Vagina (tissue), 2 donors: ENCODE data around the gene HAPSTR1. TPM values are rescaled to one million over a fixed set of nuclear protein-coding genes. Genes with fewer than 3 reads are reported as not detected.

Experiments
- DNase-seq, 2 donors: peaks; one replicate each; pipeline ENCODE4 v3.0.0-alpha.2; 2017; ENCODE audit errors: extremely low spot score in 2 of 2
- H3K27ac ChIP-seq: fragments of 200-600 bp; sonication (generic); one replicate; pipeline ENCODE4 v1.5.1; 2019
- H3K27me3 ChIP-seq: fragments of 200-600 bp; sonication (generic); one replicate; pipeline ENCODE4 v1.5.1; 2019
- H3K36me3 ChIP-seq, 2 donors: fragments of 200-600 bp; sonication (generic); one replicate each; pipeline ENCODE4 v1.5.1; 2017 to 2019
- H3K4me1 ChIP-seq: fragments of 200-600 bp; sonication (generic); one replicate; pipeline ENCODE4 v1.5.1; 2019
- H3K4me3 ChIP-seq, 2 donors: fragments of 200-600 bp; sonication (generic); 1 replicate in 1 of 2; 2 replicates in 1 of 2; pipeline ENCODE4 v1.5.1; 2016 to 2019
- H3K9me3 ChIP-seq: fragments of 200-600 bp; sonication (generic); one replicate; pipeline ENCODE4 v1.5.1; 2019
- CTCF ChIP-seq, 3 experiments: fragments of 450-650 bp in 2 of 3; fragments of 200-600 bp in 1 of 3; sonication (generic) in 1 of 3; IDR thresholded peaks; one replicate each; pipeline ENCODE4 v1.5.1; 2017 to 2019; ENCODE audit warnings: antibody characterized with exemption in 3 of 3, mild to moderate bottlenecking in 2 of 3, moderate library complexity in 2 of 3
- POLR2A ChIP-seq, 2 donors: fragments of 450-650 bp; IDR thresholded peaks; one replicate each; pipeline ENCODE4 v1.6.1; 2017; ENCODE audit warnings: antibody characterized with exemption in 2 of 2, mild to moderate bottlenecking in 2 of 2, moderate library complexity in 2 of 2
- POLR2AphosphoS5 ChIP-seq, 2 donors: sonication (generic); formaldehyde crosslinking; IDR thresholded peaks; one replicate each; pipeline ENCODE4 v1.9.0; 2017; ENCODE audit warnings: antibody characterized with exemption in 2 of 2, mild to moderate bottlenecking in 2 of 2, low read depth in 1 of 2; ENCODE audit not compliant: insufficient read depth in 1 of 2
- intact Hi-C: fragments of 100-400 bp; cut with DNase I; formaldehyde crosslinking; loops from one replicate; pipeline ENCODE4 v1.15.1; 2023
- total RNA-seq: library from RNA; depleted of rRNA; stranded (reverse); fragments of >200 nt; gene quantifications from one replicate; pipeline ENCODE4 v1.2.3, GENCODE V29; 2016

Gene HAPSTR1
- total RNA-seq, 1 donor from 2014 or later: 33.6 TPM

GRCh38 chr16:9124908-9125584 is 33.6 kb downstream of the HAPSTR1 start:
- intact Hi-C loops: no loop called here
- no peak overlapping the region for H3K4me3 ChIP-seq
- peak in 1 of 2 donors; percentile 47 for DNase-seq
- H3K36me3 ChIP-seq: peaks cover 0 to 12% of the 10 kb centered on the region in 2 donors
- no peaks in the 10 kb centered on the region for H3K27me3 ChIP-seq
- no peaks in the 10 kb centered on the region for H3K9me3 ChIP-seq
- H3K4me1 ChIP-seq: peaks cover 37% of the 10 kb centered on the region
- no peak overlapping the region for H3K27ac ChIP-seq
- TF ChIP-seq POLR2A (IDR thresholded peaks at IDR 0.05) (no peak), POLR2AphosphoS5 (IDR thresholded peaks at IDR 0.05; ENCODE audit: insufficient read depth in 1 of 2, low read depth in 1 of 2) (peak in 1 of 2 donors; percentile 26), CTCF (IDR thresholded peaks at IDR 0.05) (no peak)

- Histone ChIP-seq H3K36me3 (peaks cover 0 to 12% of the 10 kb centered on the region in 2 donors), H3K4me1 (peaks cover 37% of the 10 kb centered on the region), H3K9me3 (no peaks in the 10 kb centered on the region), H3K27ac (no peak overlapping the region), H3K27me3 (no peaks in the 10 kb centered on the region), H3K4me3 (no peak overlapping the region)
- TF ChIP-seq POLR2A (IDR thresholded peaks at IDR 0.05): no peak
- no peak for TF ChIP-seq CTCF (IDR thresholded peaks at IDR 0.05)
- TF ChIP-seq POLR2AphosphoS5 (IDR thresholded peaks at IDR 0.05; ENCODE audit: insufficient read depth in 1 of 2, low read depth in 1 of 2): no peak
- intact Hi-C loops: no loop called here
- DNase-seq: peak in 1 of 2 donors; percentile 67
Observed at GRCh38 chr16:9125658-9126505, 34.4 kb downstream of the HAPSTR1 start.

- no peaks in the 10 kb centered on the region for H3K27me3 ChIP-seq
- no peaks in the 10 kb centered on the region for H3K9me3 ChIP-seq
- H3K27ac ChIP-seq: no peak overlapping the region
- intact Hi-C loops: no loop called here
- peaks cover 0 to 12% of the 10 kb centered on the region in 2 donors for H3K36me3 ChIP-seq
- peaks cover 37% of the 10 kb centered on the region for H3K4me1 ChIP-seq
- H3K4me3 ChIP-seq: no peak overlapping the region
- peak in 1 of 2 donors; percentile 27 for DNase-seq
- no peak for TF ChIP-seq POLR2AphosphoS5 (IDR thresholded peaks at IDR 0.05; ENCODE audit: insufficient read depth in 1 of 2, low read depth in 1 of 2)
Observed at GRCh38 chr16:9126609-9127008, 35.2 kb downstream of the HAPSTR1 start.

- TF ChIP-seq POLR2AphosphoS5 (IDR thresholded peaks at IDR 0.05; ENCODE audit: insufficient read depth in 1 of 2, low read depth in 1 of 2) (no peak), CTCF (IDR thresholded peaks at IDR 0.05) (no peak), POLR2A (IDR thresholded peaks at IDR 0.05) (no peak)
- no peaks in the 10 kb centered on the region for H3K27me3 ChIP-seq
- H3K4me3 ChIP-seq: no peak overlapping the region
- no peaks in the 10 kb centered on the region for H3K9me3 ChIP-seq
- intact Hi-C loops: no loop called here
- no peak overlapping the region for H3K27ac ChIP-seq
- peaks cover 32% of the 10 kb centered on the region for H3K4me1 ChIP-seq
- H3K36me3 ChIP-seq: peaks cover 0 to 12% of the 10 kb centered on the region in 2 donors
- DNase-seq: peak in 1 of 2 donors; percentile 81
Observed at GRCh38 chr16:9128346-9129342, 37.2 kb downstream of the HAPSTR1 start.

- Histone ChIP-seq H3K4me3 (no peak overlapping the region), H3K36me3 (no peaks in the 10 kb centered on the region), H3K27ac (no peak overlapping the region), H3K4me1 (peaks cover 8% of the 10 kb centered on the region), H3K9me3 (no peaks in the 10 kb centered on the region), H3K27me3 (no peaks in the 10 kb centered on the region)
- intact Hi-C loops: no loop called here
- DNase-seq: no peak
- no peak for TF ChIP-seq POLR2A (IDR thresholded peaks at IDR 0.05)
- no peak for TF ChIP-seq POLR2AphosphoS5 (IDR thresholded peaks at IDR 0.05; ENCODE audit: insufficient read depth in 1 of 2, low read depth in 1 of 2)
- TF ChIP-seq CTCF (IDR thresholded peaks at IDR 0.05): no peak
Observed at GRCh38 chr16:9134306-9134705, 42.9 kb downstream of the HAPSTR1 start.
